K562 (cell line): Measurements from ENCODE around the gene CASKIN1. TPM values are rescaled to one million over a fixed set of nuclear protein-coding genes. Genes with fewer than 3 reads are reported as not detected.

Experiments used
- ATF3 ChIP-seq, 2 experiments: fragments of 450-650 bp in 1 of 2; sonication (generic) in 1 of 2; formaldehyde crosslinking in 1 of 2; IDR thresholded peaks in 1 of 2; conservative IDR thresholded peaks in 1 of 2; 2 replicates each; pipeline versions ENCODE4 v1.6.1 to v1.8.1; 2016 to 2023; ENCODE audit warnings: mild to moderate bottlenecking in 2 of 2, moderate library complexity in 2 of 2, inconsistent platforms in 1 of 2, missing genetic modification reagents in 1 of 2
- BACH1 ChIP-seq: fragments of 200-800 bp; sonication (Bioruptor generic); IDR thresholded peaks from 2 replicates; pipeline ENCODE4 v1.6.1; 2016; ENCODE audit warnings: missing genetic modification characterization, missing compliant biosample characterization
- DMBX1 ChIP-seq: fragments of 250-450 bp; sonication (Bioruptor Pico); IDR thresholded peaks from 2 replicates; pipeline ENCODE4 v1.8.0; 2022; ENCODE audit warnings: inconsistent platforms, mild to moderate bottlenecking, moderate library complexity, borderline replicate concordance
- ELF1 ChIP-seq: fragments of 200-800 bp; sonication (Bioruptor generic); IDR thresholded peaks from 2 replicates; pipeline ENCODE4 v1.6.1; 2016; ENCODE audit warnings: missing genetic modification characterization, missing compliant biosample characterization
- ETS1 ChIP-seq: conservative IDR thresholded peaks from 2 replicates; pipeline ENCODE4 v1.6.1; 2011; ENCODE audit warnings: low read depth, mild to moderate bottlenecking, low read length; ENCODE audit not compliant: control insufficient read depth
- KLF1 ChIP-seq: fragments of 450-650 bp; IDR thresholded peaks from 2 replicates; pipeline ENCODE4 v1.6.1; 2016; ENCODE audit warnings: missing genetic modification characterization, missing compliant biosample characterization
- MAFG ChIP-seq: fragments of 450-650 bp; conservative IDR thresholded peaks from 2 replicates; pipeline ENCODE4 v1.6.1; 2016; ENCODE audit warnings: missing genetic modification characterization, missing compliant biosample characterization
- MBD1 ChIP-seq: fragments of 250-450 bp; sonication (Bioruptor Pico); IDR thresholded peaks from 2 replicates; pipeline ENCODE4 v1.8.0; 2022; ENCODE audit warnings: inconsistent platforms
- NCOA2 ChIP-seq, 2 experiments: fragments of 450-650 bp; IDR thresholded peaks; 2 replicates each; pipeline ENCODE4 v1.6.1; 2018; ENCODE audit warnings: mild to moderate bottlenecking in 2 of 2, moderate library complexity in 1 of 2; ENCODE audit not compliant: partially characterized antibody in 2 of 2
- NR2C1 ChIP-seq, 2 experiments: fragments of 450-650 bp; IDR thresholded peaks; 2 replicates each; pipeline ENCODE4 v1.6.1; 2017; ENCODE audit warnings: mild to moderate bottlenecking in 2 of 2, antibody characterized with exemption in 1 of 2, inconsistent platforms in 1 of 2, missing compliant biosample characterization in 1 of 2, missing genetic modification characterization in 1 of 2
- SMARCA4 ChIP-seq: fragments of 450-650 bp; IDR thresholded peaks from 2 replicates; pipeline ENCODE4 v1.6.1; 2016
- TAF1 ChIP-seq: IDR thresholded peaks from 2 replicates; pipeline ENCODE4 v1.6.1; 2011; ENCODE audit warnings: mild to moderate bottlenecking, low read length, moderate library complexity; ENCODE audit not compliant: insufficient read depth, control insufficient read depth, severe bottlenecking; ENCODE audit errors: extremely low read depth
- TEAD2 ChIP-seq: fragments of 450-650 bp; IDR thresholded peaks from 2 replicates; pipeline ENCODE4 v1.6.1; 2016; ENCODE audit warnings: missing genetic modification characterization, control low read depth, missing compliant biosample characterization
- THAP12 ChIP-seq: fragments of 250-450 bp; sonication (Bioruptor Pico); IDR thresholded peaks from 2 replicates; pipeline ENCODE4 v1.9.0; 2021; ENCODE audit warnings: mild to moderate bottlenecking, inconsistent platforms
- XRCC4 ChIP-seq: IDR thresholded peaks from one replicate; pipeline ENCODE4 v1.6.1; 2011; ENCODE audit not compliant: insufficient read depth, insufficient read length; ENCODE audit errors: extremely low read depth
- ZBTB8A ChIP-seq: fragments of 450-650 bp; IDR thresholded peaks from 2 replicates; pipeline ENCODE4 v1.6.1; 2018; ENCODE audit warnings: mild to moderate bottlenecking, moderate library complexity; ENCODE audit not compliant: partially characterized antibody
- ZNF134 ChIP-seq: fragments of 250-450 bp; sonication (Bioruptor Pico); conservative IDR thresholded peaks from 2 replicates; pipeline ENCODE4 v1.4.0; 2020
- ZNF224 ChIP-seq: sonication (generic); formaldehyde crosslinking; IDR thresholded peaks from 2 replicates; pipeline ENCODE4 v1.8.0; 2022; ENCODE audit warnings: mild to moderate bottlenecking, missing genetic modification reagents
- ZNF282 ChIP-seq: sonication (generic); formaldehyde crosslinking; IDR thresholded peaks from 2 replicates; pipeline ENCODE4 v1.8.1; 2023; ENCODE audit warnings: missing genetic modification reagents
- ZNF444 ChIP-seq: fragments of 250-450 bp; sonication (Bioruptor Pico); IDR thresholded peaks from 2 replicates; pipeline ENCODE4 v1.4.0; 2020; ENCODE audit warnings: mild to moderate bottlenecking, moderate library complexity
- ZNF445 ChIP-seq: fragments of 250-450 bp; sonication (Bioruptor Pico); IDR thresholded peaks from 2 replicates; pipeline ENCODE4 v1.4.0; 2020; ENCODE audit warnings: low read depth, mild to moderate bottlenecking, moderate library complexity
- polyA plus RNA-seq, 8 experiments: library from polyadenylated mRNA; depleted of rRNA in 4 of 8; stranded (reverse) in 5 of 8; unstranded in 3 of 8; fragments of >200 nt; fragmentation: Nextera tagmentation in 2 of 8; fragmentation: Illumina TruSeq in 1 of 8; extraction: Ambion mirVana in 2 of 8; extraction: Trizol in 1 of 8; gene quantifications; 2 replicates each; pipeline versions ENCODE4 v1.2.1 to v1.2.3, GENCODE V29; 2011 to 2014; ENCODE audit warnings: inconsistent platforms in 1 of 8, missing spikeins in 1 of 8
- total RNA-seq, 7 experiments: library from RNA; depleted of rRNA in 6 of 7; stranded (reverse); fragments of >200 nt in 6 of 7; fragmentation: Illumina TruSeq in 2 of 7; extraction: Trizol in 2 of 7; gene quantifications; 2 replicates each; pipeline versions ENCODE4 v1.2.1 to v1.2.3, GENCODE V29; 2011 to 2021; ENCODE audit warnings: low replicate concordance in 1 of 7

CASKIN1 gene
- total and polyA plus RNA-seq, 9 of the 15 experiments (the other 6 are each of a cell fraction or from before 2014, with no cell fraction given): 0.15 to 4.5 (median 1.5) TPM; not detected in 2

- TF ChIP-seq KLF1 (tag) (peak; percentile 81), ZNF444 (CRISPR knock-in tag) (no peak), TEAD2 (no peak), SMARCA4 (no peak), NR2C1 (IDR thresholded peaks at IDR 0.05) (no peak; the same call in 1 of the 2 replicates), NR2C1 (tag; IDR thresholded peaks at IDR 0.05) (peak; percentile 70), ZNF445 (CRISPR knock-in tag) (no peak), THAP12 (CRISPR knock-in tag) (peak; percentile 97), ZNF134 (CRISPR knock-in tag) (no peak), XRCC4 (no peak), MBD1 (CRISPR knock-in tag) (no peak), ZNF282 (CRISPR knock-in tag) (no peak), BACH1 (tag) (no peak), ATF3 (IDR thresholded peaks at IDR 0.05) (no peak), ATF3 (CRISPR knock-in tag; conservative IDR thresholded peaks at IDR 0.05) (no peak; the same call in 1 of the 2 replicates), ZBTB8A (no peak), ELF1 (tag) (peak; percentile 99), ZNF224 (peak; percentile 82; the same call in 1 of the 2 replicates), ETS1 (peak; percentile 95), TAF1 (peak; percentile 100), MAFG (no peak), NCOA2 (IDR thresholded peaks at IDR 0.05; ENCODE audit: partially characterized antibody in 2 of 2) (no peak), DMBX1 (peak; percentile 62; the same call in 1 of the 2 replicates)
Measured at GRCh38 chr16:2155091-2155950, 41.1 kb downstream of the CASKIN1 start, which contains the start of gene TRAF7 (continued).
